GM10248 (cell line): Measurements from ENCODE around the gene RRAS.

Experiments used
- CTCF ChIA-PET: fragments of 300-600 bp; sonication (Branson Sonifier 250); formaldehyde crosslinking; extraction: SDS; loops from one replicate; lab custom pipeline; 2021; ENCODE audit warnings: antibody characterized with exemption; lab: Yijun Ruan, JAX
- POLR2A ChIA-PET: fragments of 350-650 bp; sonication (Branson Sonifier 250); formaldehyde crosslinking; extraction: SDS; loops from one replicate; lab custom pipeline; 2020; ENCODE audit warnings: antibody characterized with exemption; lab: Yijun Ruan, JAX
- DNase-seq: peaks from one replicate; pipeline ENCODE4 v3.0.0; 2012; ENCODE audit errors: extremely low spot score
- CTCF ChIP-seq: IDR thresholded peaks from 2 replicates; pipeline ENCODE4 v1.5.1; 2012; ENCODE audit warnings: mild to moderate bottlenecking, low read depth; ENCODE audit errors: extremely low read depth, missing control alignments, control extremely low read depth

Gene RRAS

GRCh38 chr19:49686503-49687088 lies 46.7 kb upstream of the RRAS start:
- no peak for TF ChIP-seq CTCF
- ChIA-PET POLR2A (interaction anchor here (0.7 kb wide), 1 partner anchor 162 kb away, joined by 3 read pairs; no protein-coding TSS in a partner anchor), CTCF (interaction anchor here (1.4 to 1.8 kb wide), 2 partner anchors 101 to 117 kb away, joined by 3 to 5 read pairs; no protein-coding TSS in a partner anchor)
- DNase-seq = no peak

GRCh38 chr19:49685845-49686332 lies 45.9 kb upstream of the RRAS start:
- CTCF ChIA-PET = interaction anchor here (1.4 to 1.9 kb wide), 3 partner anchors 13 to 116 kb away, joined by 3 to 5 read pairs (median 4); no protein-coding TSS in a partner anchor
- TF ChIP-seq CTCF = no peak
- DNase-seq = no peak
- POLR2A ChIA-PET = interaction anchor here (0.6 kb wide), 1 partner anchor 11 kb away, joined by 4 read pairs; no protein-coding TSS in a partner anchor

GRCh38 chr19:49684983-49685553 lies 45.1 kb upstream of the RRAS start:
- ChIA-PET CTCF (interaction anchor here (1.0 to 2.0 kb wide), 7 partner anchors 9 to 182 kb away, joined by 3 to 6 read pairs (median 4); no protein-coding TSS in a partner anchor), POLR2A (interaction anchor here (0.6 kb wide), 1 partner anchor 10 kb away, joined by 4 read pairs; no protein-coding TSS in a partner anchor)
- DNase-seq = no peak
- no peak for TF ChIP-seq CTCF

GRCh38 chr19:49684251-49684982 lies 44.5 kb upstream of the RRAS start:
- POLR2A ChIA-PET = no interaction called here
- CTCF ChIA-PET = interaction anchor here (0.6 to 2.0 kb wide), 7 partner anchors 9 to 182 kb away, joined by 3 to 6 read pairs (median 4); no protein-coding TSS in a partner anchor
- DNase-seq = peak; percentile 52

GRCh38 chr19:49683814-49684250 lies 43.9 kb upstream of the RRAS start:
- CTCF ChIA-PET = interaction anchor here (0.6 to 2.0 kb wide), 7 partner anchors 8 to 181 kb away, joined by 3 to 6 read pairs (median 4); no protein-coding TSS in a partner anchor
- no peak for DNase-seq
- TF ChIP-seq CTCF = no peak
- POLR2A ChIA-PET = no interaction called here

More at GRCh38 chr19:49684251-49684982, 44.5 kb upstream of the RRAS start:
- peak; percentile 51 for TF ChIP-seq CTCF

GRCh38 chr19:49682274-49682673 lies 42.3 kb upstream of the RRAS start:
- ChIA-PET CTCF (interaction anchor here (1.2 to 1.9 kb wide), 2 partner anchors 14 to 135 kb away, joined by 5 to 11 read pairs; no protein-coding TSS in a partner anchor), POLR2A (interaction anchor here (0.6 kb wide), 1 partner anchor 187 kb away, joined by 4 read pairs; no protein-coding TSS in a partner anchor)
- no peak for TF ChIP-seq CTCF
- no peak for DNase-seq
